ENCODE measurements around the gene SYCP2L.

SYCP2L gene

GRCh38 chr6:11011787-11012234, 125.0 kb downstream of the SYCP2L start:
- no peak for DNase-seq

- DNase-seq, result no peak
These were observed 125.5 kb downstream of the SYCP2L start for GRCh38 chr6:11012295-11012754.

- no peak for DNase-seq
These were observed 126.3 kb downstream of the SYCP2L start for GRCh38 chr6:11012976-11013720.

- DNase-seq, result no peak
These were observed 126.8 kb downstream of the SYCP2L start for GRCh38 chr6:11013721-11014070.

- no peak for DNase-seq
These were observed 128.2 kb downstream of the SYCP2L start for GRCh38 chr6:11015102-11015501.

GRCh38 chr6:11016452-11016851, 129.6 kb downstream of the SYCP2L start:
- no peak for DNase-seq

GRCh38 chr6:11017090-11017489, 130.2 kb downstream of the SYCP2L start:
- no peak for DNase-seq

GRCh38 chr6:11018225-11018624, 131.4 kb downstream of the SYCP2L start:
- no peak for DNase-seq

GRCh38 chr6:11021003-11021402, 134.2 kb downstream of the SYCP2L start:
- no peak for DNase-seq

GRCh38 chr6:11021714-11022113, 134.9 kb downstream of the SYCP2L start:
- DNase-seq, result no peak

GRCh38 chr6:11023032-11023431, 136.2 kb downstream of the SYCP2L start:
- no peak for DNase-seq

All from stimulated activated CD8-positive, alpha-beta memory T cell treated with anti-CD3 and anti-CD28 coated beads, Interleukin-4, amount 100 ng/mL, for 48 hours (primary cell).